GM13977 (cell line): ENCODE data around the gene ME1.

Experiments
- DNase-seq: peaks from one replicate; pipeline ENCODE4 v3.0.0; 2012; ENCODE audit warnings: low spot score
- CTCF ChIP-seq: IDR thresholded peaks from 2 replicates; pipeline ENCODE4 v1.5.1; 2012; ENCODE audit warnings: mild to moderate bottlenecking, control low read depth; ENCODE audit not compliant: insufficient read depth; ENCODE audit errors: extremely low read depth, missing control alignments
- in situ Hi-C: fragments of 300-500 bp; cut with MboI; formaldehyde crosslinking; loops from one replicate; pipeline ENCODE4 v1.12.0; 2022; ENCODE audit warnings: low sequenced_read_pairs, low pct_unique_long_range_greater_than_20kb, mixed read lengths, inconsistent platforms; ENCODE audit not compliant: unreplicated experiment

The ME1 gene

GRCh38 chr6:83311231-83311630 lies 119.6 kb downstream of the ME1 start:
- no peak for DNase-seq
- TF ChIP-seq CTCF, result no peak
- in situ Hi-C loops, result no loop called here

GRCh38 chr6:83310046-83310445 lies 120.8 kb downstream of the ME1 start:
- TF ChIP-seq CTCF, result no peak
- in situ Hi-C loops, result no loop called here
- DNase-seq, result no peak

- no peak for TF ChIP-seq CTCF
- in situ Hi-C loops, result no loop called here
- DNase-seq, result no peak
Observed at GRCh38 chr6:83309344-83309743, 121.5 kb downstream of the ME1 start.

- no peak for TF ChIP-seq CTCF
- in situ Hi-C loops, result no loop called here
- DNase-seq, result no peak
Observed at GRCh38 chr6:83308833-83309232, 122.0 kb downstream of the ME1 start.

- in situ Hi-C loops, result no loop called here
Observed at GRCh38 chr6:83307849-83308248, 123.0 kb downstream of the ME1 start.

GRCh38 chr6:83303426-83303825 lies 127.4 kb downstream of the ME1 start:
- no peak for TF ChIP-seq CTCF
- in situ Hi-C loops, result no loop called here
- DNase-seq, result no peak

More at GRCh38 chr6:83307849-83308248, 123.0 kb downstream of the ME1 start:
- DNase-seq, result no peak
- no peak for TF ChIP-seq CTCF

GRCh38 chr6:83294676-83295075 lies 136.2 kb downstream of the ME1 start:
- in situ Hi-C loops, result no loop called here
- no peak for DNase-seq
- TF ChIP-seq CTCF, result no peak
